K562 (cell line): ENCODE results near the gene PIMREG. TPM values are rescaled to one million over a fixed set of nuclear protein-coding genes. Genes with fewer than 3 reads are reported as not detected.

Experiments used
- BHLHE40 ChIP-seq: IDR thresholded peaks from 2 replicates; pipeline ENCODE4 v1.6.1; 2011; ENCODE audit warnings: low read length, improper control_type of control experiment
- CBX5 ChIP-seq: IDR thresholded peaks from 2 replicates; pipeline ENCODE4 v1.6.1; 2014; ENCODE audit warnings: low read depth, borderline replicate concordance
- CREM ChIP-seq: IDR thresholded peaks from 2 replicates; pipeline ENCODE4 v1.6.1; 2014; ENCODE audit warnings: antibody characterized with exemption, low read depth
- CTCF ChIP-seq, 3 experiments: IDR thresholded peaks in 2 of 3; conservative IDR thresholded peaks in 1 of 3; 2 replicates each; pipeline ENCODE4 v1.5.1; 2011 to 2012; ENCODE audit warnings: low read length in 3 of 3, mild to moderate bottlenecking in 3 of 3, control low read depth in 2 of 3, improper control_type of control experiment in 1 of 3, inconsistent platforms in 1 of 3, low read depth in 1 of 3, mixed read lengths in 1 of 3, moderate library complexity in 1 of 3; ENCODE audit not compliant: insufficient read depth in 2 of 3
- FOXK1 ChIP-seq: sonication (generic); formaldehyde crosslinking; IDR thresholded peaks from 2 replicates; pipeline ENCODE4 v1.8.0; 2022; ENCODE audit warnings: missing genetic modification reagents, mild to moderate bottlenecking, borderline replicate concordance
- KLF16 ChIP-seq: IDR thresholded peaks from 2 replicates; pipeline ENCODE4 v1.6.1; 2016; ENCODE audit warnings: antibody characterized with exemption
- NFYB ChIP-seq: IDR thresholded peaks from 2 replicates; pipeline ENCODE4 v1.6.1; 2011; ENCODE audit warnings: mild to moderate bottlenecking, moderate library complexity; ENCODE audit not compliant: insufficient read length; ENCODE audit errors: extremely low read depth
- RAD21 ChIP-seq, 2 experiments: fragments of 250-450 bp in 1 of 2; fragments of 450-650 bp in 1 of 2; sonication (Bioruptor Pico) in 1 of 2; formaldehyde crosslinking in 1 of 2; IDR thresholded peaks in 1 of 2; conservative IDR thresholded peaks in 1 of 2; 2 replicates each; pipeline versions ENCODE4 v1.4.0 to v1.8.0; 2020 to 2022; ENCODE audit warnings: mild to moderate bottlenecking in 2 of 2, moderate library complexity in 1 of 2
- RCOR1 ChIP-seq, 2 experiments: IDR thresholded peaks; 2 replicates each; pipeline ENCODE4 v1.6.1; 2012; ENCODE audit warnings: low read depth in 2 of 2, low read length in 2 of 2, borderline replicate concordance in 1 of 2, improper control_type of control experiment in 1 of 2
- SMC3 ChIP-seq: conservative IDR thresholded peaks from 2 replicates; pipeline ENCODE4 v1.6.1; 2011; ENCODE audit warnings: low read depth, low read length, improper control_type of control experiment; ENCODE audit not compliant: insufficient read depth
- TBL1XR1 ChIP-seq, 2 experiments: IDR thresholded peaks; 2 replicates each; pipeline ENCODE4 v1.6.1; 2012; ENCODE audit warnings: improper control_type of control experiment in 2 of 2, low read length in 2 of 2, mild to moderate bottlenecking in 1 of 2
- ZNF511 ChIP-seq: sonication (generic); formaldehyde crosslinking; IDR thresholded peaks from 2 replicates; pipeline ENCODE4 v1.8.0; 2022; ENCODE audit warnings: mild to moderate bottlenecking, missing genetic modification reagents
- ZNF830 ChIP-seq: fragments of 250-450 bp; sonication (Bioruptor Pico); IDR thresholded peaks from 2 replicates; pipeline ENCODE4 v1.5.0; 2021; ENCODE audit warnings: mild to moderate bottlenecking
- polyA plus RNA-seq, 8 experiments: library from polyadenylated mRNA; depleted of rRNA in 4 of 8; stranded (reverse) in 5 of 8; unstranded in 3 of 8; fragments of >200 nt; fragmentation: Nextera tagmentation in 2 of 8; fragmentation: Illumina TruSeq in 1 of 8; extraction: Ambion mirVana in 2 of 8; extraction: Trizol in 1 of 8; gene quantifications; 2 replicates each; pipeline versions ENCODE4 v1.2.1 to v1.2.3, GENCODE V29; 2011 to 2014; ENCODE audit warnings: inconsistent platforms in 1 of 8, missing spikeins in 1 of 8
- total RNA-seq, 7 experiments: library from RNA; depleted of rRNA in 6 of 7; stranded (reverse); fragments of >200 nt in 6 of 7; fragmentation: Illumina TruSeq in 2 of 7; extraction: Trizol in 2 of 7; gene quantifications; 2 replicates each; pipeline versions ENCODE4 v1.2.1 to v1.2.3, GENCODE V29; 2011 to 2021; ENCODE audit warnings: low replicate concordance in 1 of 7
- TF ChIP-seq, protein P1 (sequence below): fragments of 450-650 bp; IDR thresholded peaks from 2 replicates; pipeline ENCODE4 v1.6.1; 2016; ENCODE audit warnings: low read depth, mild to moderate bottlenecking, moderate library complexity

PIMREG gene
- total and polyA plus RNA-seq, 9 of the 15 experiments (the other 6 are each of a cell fraction or from before 2014, with no cell fraction given), result 1.1 to 16.7 (median 9.4) TPM

DNA sequence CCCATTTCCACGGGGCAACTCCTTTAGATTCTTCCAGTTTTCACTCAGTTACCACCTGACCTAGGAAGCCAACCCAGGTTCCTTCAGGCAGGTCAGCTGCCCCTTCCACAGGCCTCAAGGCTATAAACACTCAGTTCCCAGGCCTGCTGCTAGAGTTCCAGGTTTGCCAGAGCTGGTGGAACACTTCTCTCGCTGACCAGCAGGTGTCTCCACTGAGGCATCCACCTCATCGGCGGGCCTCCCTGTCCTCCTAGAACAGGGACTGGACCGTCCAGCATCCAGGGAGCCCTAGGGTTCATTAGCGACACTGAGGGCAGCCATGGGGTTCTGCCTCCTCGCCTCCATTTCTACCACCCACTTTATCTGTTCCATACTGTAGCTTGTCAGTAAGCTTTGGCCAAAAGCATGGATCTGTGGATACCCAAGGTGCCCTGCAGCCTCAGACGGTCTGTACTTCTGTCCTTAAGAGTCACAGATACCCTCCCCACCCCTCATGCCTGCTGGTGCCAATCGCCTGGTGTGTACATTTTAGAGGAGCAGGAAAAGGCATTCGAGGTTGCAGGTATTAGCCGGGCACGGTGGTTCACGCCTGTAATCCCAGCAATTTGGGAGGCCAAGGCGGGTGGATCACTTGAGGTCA is 29.0 kb downstream of the PIMREG start (continued):
- TF ChIP-seq CTCF (IDR thresholded peaks at IDR 0.05 in 2 of 3, conservative IDR thresholded peaks at IDR 0.05 in 1 of 3; ENCODE audit: insufficient read depth in 2 of 3, low read depth in 1 of 3, low read length in 3 of 3) (peak; percentile 70 to 90 (median 76)), TBL1XR1 (IDR thresholded peaks at IDR 0.05; ENCODE audit: low read length in 2 of 2) (no peak), CREM (0 out of 2 replicates have a peak, but pooled peaks have one; percentile 33), RCOR1 (IDR thresholded peaks at IDR 0.05; ENCODE audit: borderline replicate concordance in 1 of 2, low read depth in 2 of 2, low read length in 2 of 2) (peak in 1 of 2 experiments; percentile 31; a peak in 1 of 4 replicates), ZNF830 (CRISPR knock-in tag) (no peak), FOXK1 (CRISPR knock-in tag) (no peak), SMC3 (peak; percentile 56; the same call in 1 of the 2 replicates), CBX5 (no peak), ZNF511 (0 out of 2 replicates have a peak, but pooled peaks have one; percentile 13), KLF16 (0 out of 2 replicates have a peak, but pooled peaks have one; percentile 29), BHLHE40 (0 out of 2 replicates have a peak, but pooled peaks have one; percentile 18), NFYB (no peak), RAD21 (CRISPR knock-in tag; conservative IDR thresholded peaks at IDR 0.05 in 1 of 2, IDR thresholded peaks at IDR 0.05 in 1 of 2) (peak; percentile 55 to 68)
- TF ChIP-seq, protein P1, sequence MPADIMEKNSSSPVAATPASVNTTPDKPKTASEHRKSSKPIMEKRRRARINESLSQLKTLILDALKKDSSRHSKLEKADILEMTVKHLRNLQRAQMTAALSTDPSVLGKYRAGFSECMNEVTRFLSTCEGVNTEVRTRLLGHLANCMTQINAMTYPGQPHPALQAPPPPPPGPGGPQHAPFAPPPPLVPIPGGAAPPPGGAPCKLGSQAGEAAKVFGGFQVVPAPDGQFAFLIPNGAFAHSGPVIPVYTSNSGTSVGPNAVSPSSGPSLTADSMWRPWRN, result no peak
- TF ChIP-seq, all 486 proteins: peak for 9
